NCI-H2171 (cell line): ENCODE measurements around the gene SRSF12.
A peak's percentile ranks its signal among the peaks of the same experiment; 100 is the strongest.
"Not testable (repeated sequence)": the region's sequence is repeated elsewhere in the genome, so short reads cannot be mapped to it uniquely, and the experiment has no call there.

Source experiments
- DNase-seq: peaks from one replicate; lab custom pipeline; 2025; lab: John Stamatoyannopoulos, UW

The SRSF12 gene

GRCh38 chr6:89128256-89128671 is 10.4 kb upstream of the SRSF12 start:
- not testable (repeated sequence) for DNase-seq

GRCh38 chr6:89122625-89123024 is 4.8 kb upstream of the SRSF12 start:
- peak; percentile 32 for DNase-seq

GRCh38 chr6:89121934-89122333 is 4.1 kb upstream of the SRSF12 start:
- no peak for DNase-seq

DNA sequence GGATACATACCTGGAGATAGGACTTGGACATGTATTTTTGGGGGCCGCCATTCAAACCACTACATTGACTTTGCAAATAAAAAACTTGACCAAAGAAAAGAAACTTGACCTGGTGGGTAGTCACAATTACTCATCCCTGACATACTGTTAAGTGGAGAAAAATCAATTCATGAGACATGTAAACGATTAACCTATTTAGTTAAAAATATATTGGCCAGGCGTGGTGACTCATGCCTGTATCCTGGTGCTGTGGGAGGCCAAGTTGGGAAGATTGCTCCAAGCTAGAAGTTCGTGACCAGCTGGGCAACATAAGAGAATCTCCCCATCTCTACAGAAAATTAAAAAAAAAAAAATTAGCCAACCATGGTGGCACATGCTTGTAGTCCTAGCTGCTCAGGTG is 2.5 kb upstream of the SRSF12 start:
- DNase-seq: no peak

- DNase-seq: no peak
Observed at GRCh38 chr6:89118931-89119330, 1.1 kb upstream of the SRSF12 start.

- DNase-seq: no peak
Observed at GRCh38 chr6:89116702-89117101, 1.2 kb downstream of the SRSF12 start.

DNA sequence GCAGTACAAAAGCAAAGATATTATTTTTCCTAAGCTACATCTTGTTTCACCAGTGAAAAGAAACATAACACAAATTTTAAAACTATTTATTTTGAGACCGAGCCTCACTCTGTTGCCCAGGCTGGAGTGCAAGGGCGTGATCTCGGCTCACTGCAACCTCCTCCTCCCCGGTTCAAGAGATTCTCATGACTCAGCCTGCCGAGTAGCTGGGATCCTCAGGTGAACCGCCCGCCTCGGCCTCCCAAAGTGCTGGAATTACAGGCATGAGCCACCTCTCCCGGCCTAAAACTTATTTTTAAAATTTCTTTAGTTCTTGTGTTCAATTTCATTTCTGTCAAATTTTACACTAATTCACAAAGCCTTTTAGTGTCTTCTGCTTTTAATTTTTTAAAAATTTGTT is 5.9 kb downstream of the SRSF12 start:
- DNase-seq: no peak

- DNase-seq: no peak
Observed at GRCh38 chr6:89110284-89110683, 7.6 kb downstream of the SRSF12 start.

DNA sequence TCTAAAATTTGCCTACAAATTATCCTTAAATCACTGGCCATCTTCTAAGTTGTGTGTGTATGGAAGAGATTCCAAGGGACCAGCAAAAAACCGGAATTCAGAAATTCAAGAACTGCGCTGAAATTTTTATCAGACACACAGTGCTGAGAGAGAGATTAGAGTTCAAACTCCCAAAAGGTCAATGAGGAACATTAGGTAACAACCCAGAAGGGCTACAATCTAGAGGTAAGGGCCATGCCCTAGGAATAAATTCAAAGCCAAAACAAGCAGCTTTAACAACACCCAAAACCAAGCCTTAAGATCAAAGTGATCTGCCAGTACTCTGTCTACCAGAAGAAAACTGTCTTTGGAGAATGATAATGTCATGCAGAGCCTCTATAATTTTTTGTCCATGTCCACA is 17.8 kb downstream of the SRSF12 start:
- no peak for DNase-seq

DNA sequence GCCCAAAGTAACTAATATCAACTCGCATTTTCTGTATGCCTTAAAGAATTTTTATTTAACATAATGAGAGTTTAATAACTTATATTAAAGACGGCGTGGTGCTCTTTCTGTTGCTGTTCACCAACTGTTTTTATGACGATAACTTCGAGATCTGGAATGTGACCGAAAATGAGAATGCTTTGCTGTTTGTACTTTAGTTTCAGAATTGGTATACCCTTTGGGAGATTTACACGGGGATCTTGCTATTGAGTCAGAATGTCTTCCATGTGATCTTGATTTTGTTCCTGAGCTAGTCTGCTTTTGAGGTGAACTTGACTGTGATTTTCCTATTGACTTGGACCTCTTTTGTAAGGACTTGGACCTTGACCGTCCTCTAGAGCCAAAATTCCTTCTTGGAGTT is 19.4 kb downstream of the SRSF12 start:
- no peak for DNase-seq

DNA sequence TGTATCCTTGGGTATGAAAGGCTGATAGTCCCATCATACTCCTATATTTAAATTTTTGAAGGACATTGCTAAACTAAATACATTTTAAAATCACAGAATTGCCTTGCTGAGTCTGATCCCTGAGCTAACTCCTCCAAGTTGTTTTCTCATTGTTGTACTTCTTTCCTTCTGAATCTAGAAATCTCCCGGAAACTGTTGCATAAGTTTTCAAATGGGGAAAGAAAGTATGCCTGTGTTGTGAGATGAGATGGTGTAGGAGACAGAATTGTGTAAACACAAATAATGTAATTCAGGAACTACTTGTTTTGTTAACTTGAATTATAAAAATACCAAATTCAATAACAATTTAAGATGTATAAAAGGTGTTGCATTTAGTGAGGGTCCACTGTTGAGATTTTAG is 30.0 kb downstream of the SRSF12 start:
- DNase-seq: no peak

DNA sequence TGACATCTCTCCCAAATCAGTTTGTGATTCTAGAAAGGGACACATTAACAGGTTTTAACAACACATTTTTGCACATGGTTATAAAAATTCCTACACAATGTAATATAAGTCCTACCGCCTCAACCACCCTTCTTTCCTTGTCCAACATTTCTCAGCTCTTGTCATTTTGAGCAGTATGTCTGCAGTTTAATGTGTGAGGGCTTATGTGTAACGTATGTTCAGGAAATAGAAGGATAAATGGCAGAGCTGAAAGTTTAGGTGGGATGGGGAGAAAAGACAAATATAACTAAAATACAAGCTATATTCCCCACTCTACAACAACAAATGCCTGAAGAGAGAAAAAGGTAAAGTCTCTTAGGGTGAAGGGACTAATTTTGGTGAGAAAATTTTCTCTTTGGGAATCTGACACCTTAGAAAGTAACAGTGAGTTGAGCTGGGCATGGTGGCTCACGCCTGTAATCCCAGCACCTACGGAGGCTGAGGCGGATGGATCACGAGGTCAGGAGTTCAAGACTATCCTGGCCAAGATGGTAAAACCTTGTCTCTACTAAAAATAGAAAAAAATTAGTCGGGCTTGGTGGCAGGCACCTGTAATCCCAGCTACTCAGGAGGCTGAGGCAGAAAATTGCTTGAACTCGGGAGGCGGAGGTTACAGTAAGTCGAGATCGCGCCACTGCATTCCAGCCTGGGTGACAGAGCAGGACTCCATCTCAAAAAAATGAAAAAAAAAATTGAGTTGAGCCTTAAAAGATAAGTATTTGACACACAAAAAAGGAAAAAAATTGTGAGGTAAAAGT is 32.3 kb downstream of the SRSF12 start:
- no peak for DNase-seq

GRCh38 chr6:89084954-89085353 is 32.9 kb downstream of the SRSF12 start:
- no peak for DNase-seq

DNA sequence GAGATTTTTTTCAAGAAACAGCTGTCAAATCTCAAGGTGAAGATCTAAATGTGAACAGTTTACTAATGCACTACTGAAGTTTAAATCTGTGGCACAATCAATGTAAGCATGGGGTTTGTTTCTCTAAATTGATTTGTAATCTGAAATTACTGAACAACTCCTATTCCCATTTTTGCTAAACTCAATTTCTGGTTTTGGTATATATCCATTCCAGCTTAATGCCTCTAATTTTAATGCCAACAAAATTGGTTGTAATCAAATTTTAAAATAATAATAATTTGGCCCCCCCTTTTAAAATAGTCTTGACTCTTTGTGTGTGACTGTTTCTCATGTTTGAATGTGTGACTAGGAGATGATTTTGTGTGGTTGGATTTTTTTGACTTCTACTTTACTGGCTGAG is 33.3 kb downstream of the SRSF12 start:
- DNase-seq: no peak

DNA sequence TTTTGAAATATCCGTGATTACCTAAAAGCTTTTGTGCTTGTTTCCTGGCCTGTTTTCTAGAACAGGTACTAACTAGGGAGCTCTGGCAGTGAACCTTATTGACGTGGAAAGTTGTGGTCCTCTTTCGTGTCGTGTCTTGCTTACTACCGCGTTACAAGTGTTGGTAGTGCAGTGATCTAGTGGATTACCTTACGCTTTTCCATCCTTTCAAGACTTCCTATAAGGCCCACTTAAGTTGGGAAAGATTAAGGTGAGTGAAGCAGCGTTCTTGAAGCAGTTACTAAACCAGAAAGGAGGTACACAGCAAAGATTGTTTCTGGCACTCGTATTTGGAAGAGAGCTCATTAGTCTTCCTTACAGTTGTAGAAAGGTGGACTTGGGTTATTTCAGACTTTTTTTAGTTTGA is 35.4 kb downstream of the SRSF12 start:
- no peak for DNase-seq

DNA sequence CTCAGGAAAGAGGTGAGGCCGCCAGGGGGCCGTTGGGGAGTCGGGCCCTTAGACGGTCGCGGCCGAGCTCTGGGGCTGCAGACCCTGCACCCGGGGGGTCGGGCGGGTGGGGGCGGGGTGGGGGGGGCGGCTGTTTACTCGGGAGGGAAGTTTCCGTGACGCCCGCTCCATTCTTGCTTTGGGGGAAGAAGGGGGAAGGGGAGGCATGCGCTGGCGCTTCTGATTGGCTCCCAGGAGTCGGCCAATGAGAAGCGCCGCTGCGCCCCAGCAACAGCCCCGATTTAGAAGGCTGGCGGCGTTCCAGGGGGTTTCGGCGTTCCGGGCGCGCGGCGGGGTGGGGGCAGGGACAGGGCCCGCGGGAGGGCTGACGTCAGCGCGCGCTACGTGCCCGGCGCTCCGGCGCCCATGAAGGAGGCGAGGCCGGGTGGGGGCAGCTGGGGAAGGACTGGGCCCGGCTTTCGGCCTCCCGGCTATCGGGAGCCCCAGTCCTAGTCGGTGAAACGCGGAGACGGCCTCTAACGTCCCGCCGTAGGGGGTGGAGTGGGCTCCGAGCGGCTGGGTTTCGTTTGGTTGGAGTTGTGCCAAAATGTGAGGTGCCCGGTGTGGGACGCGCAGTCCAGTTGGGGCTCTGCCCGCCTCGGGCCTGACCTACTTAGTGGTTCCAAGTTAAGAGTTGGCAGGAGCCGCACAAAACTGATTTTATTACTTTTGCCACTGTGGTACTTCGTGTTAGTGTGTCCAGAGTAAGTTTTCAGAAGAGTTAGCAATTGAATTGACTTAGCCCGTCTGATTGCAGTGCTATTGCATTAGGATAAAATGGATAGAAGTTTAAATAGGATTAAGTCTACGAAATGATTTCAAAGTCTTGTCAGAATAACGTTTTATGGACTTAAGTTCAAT is 36.2 kb downstream of the SRSF12 start:
- DNase-seq: peak; percentile 99

- no peak for DNase-seq
Observed at GRCh38 chr6:89081129-89081422, 36.8 kb downstream of the SRSF12 start.

- peak; percentile 98 for DNase-seq
Observed at GRCh38 chr6:89080281-89081128, 37.4 kb downstream of the SRSF12 start, which contains the start of gene PNRC1. Gene PNRC1 (plus strand): TSS chr6:89080751. CDS start chr6:89080895, 144 bp downstream.

GRCh38 chr6:89079511-89080234 is 38.2 kb downstream of the SRSF12 start:
- DNase-seq: no peak

DNA sequence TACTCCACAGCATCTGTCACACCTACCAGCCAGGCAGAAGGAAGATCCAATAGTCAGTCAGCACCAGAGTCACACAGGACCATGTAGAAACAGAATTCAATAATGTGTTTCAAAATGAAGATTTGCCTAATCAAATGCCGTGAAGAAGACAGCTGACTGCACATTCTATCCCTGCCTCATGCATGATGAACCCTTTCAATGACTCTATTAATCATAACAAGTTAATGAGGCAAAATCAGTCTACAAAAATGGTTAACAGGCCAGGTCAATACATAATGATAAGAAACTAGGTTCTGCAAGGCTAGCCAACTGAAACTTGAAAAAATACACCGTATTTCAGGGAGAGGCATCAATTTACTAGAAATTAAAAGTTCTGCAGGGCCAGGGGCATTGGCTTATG is 44.0 kb downstream of the SRSF12 start:
- DNase-seq: no peak

GRCh38 chr6:89073014-89073620 is 44.8 kb downstream of the SRSF12 start:
- DNase-seq: no peak
